HG03558 (cell line): ENCODE data around the gene ZNF317.

Experiments used
- ATAC-seq: cut with Tn5 transposase; IDR thresholded peaks from one replicate; pipeline ENCODE4 v1.9.1; 2021; ENCODE audit warnings: moderate number of reproducible peaks; ENCODE audit not compliant: unreplicated experiment; ENCODE audit errors: extremely low read depth

ZNF317 gene

DNA sequence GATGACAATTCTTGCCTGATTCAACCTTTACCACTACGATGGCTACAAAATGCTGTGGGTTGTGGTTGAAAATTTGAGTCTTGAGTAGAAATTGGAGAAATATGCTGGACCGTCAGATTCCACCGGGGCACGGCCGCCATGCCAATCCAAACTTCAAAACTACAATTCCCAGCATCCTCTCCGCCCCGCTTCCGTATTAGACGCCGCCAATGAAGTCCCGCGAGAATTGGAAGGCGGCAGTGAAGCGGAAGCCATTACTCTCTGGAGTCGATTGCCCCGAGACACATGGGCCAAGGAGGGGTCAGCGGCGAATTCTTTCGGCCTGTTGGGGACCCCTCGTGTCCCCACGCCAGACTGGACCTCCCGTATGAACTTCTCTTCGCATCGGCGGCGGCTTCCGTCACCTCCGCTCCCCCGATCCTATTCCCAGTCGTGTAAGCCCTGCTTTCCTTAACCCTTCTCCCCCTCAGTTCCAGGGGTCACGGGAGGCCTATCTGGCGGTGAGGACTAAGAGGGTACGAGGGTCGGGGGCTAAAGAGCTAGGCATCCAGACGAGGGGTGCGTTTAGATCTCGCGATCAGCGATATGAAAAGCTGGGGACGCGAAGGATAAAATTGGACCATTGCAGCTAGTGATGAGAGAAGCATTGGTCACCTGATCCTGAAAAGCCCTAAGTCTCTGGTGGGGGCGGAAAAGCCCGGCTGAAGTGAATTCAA lies at the start of gene ZNF317:
TSS of gene ZNF317 (plus strand) at position 239 of the 716 bp plus-strand sequence. CDS start 15,620 bp downstream, outside the sequence.
- peak; percentile 57 for ATAC-seq

DNA sequence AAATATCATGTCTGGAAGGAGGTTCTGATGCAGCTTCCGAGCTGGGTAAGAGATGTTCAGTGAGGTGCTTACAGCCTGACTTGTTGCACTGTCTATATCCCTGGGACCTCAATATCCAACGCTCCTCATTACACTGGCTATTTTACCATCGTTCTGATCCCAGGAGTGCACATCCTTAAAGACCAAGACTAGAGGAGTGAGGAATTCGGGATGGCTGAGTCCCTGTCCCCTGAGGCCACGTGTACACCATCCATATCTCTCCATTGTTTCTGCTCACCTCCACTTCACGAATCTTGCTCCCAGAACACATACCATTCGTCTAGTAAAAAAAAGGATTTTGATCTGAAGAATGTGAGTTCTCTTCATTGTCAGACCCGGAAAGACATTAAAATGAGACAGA lies 32.8 kb upstream of the ZNF317 start, which contains the start of gene OR7G2:
TSS of gene OR7G2 (minus strand) at position 101 of the 400 bp plus-strand sequence. CDS start 4,232 bp downstream, outside the sequence.
- no peak for ATAC-seq

DNA sequence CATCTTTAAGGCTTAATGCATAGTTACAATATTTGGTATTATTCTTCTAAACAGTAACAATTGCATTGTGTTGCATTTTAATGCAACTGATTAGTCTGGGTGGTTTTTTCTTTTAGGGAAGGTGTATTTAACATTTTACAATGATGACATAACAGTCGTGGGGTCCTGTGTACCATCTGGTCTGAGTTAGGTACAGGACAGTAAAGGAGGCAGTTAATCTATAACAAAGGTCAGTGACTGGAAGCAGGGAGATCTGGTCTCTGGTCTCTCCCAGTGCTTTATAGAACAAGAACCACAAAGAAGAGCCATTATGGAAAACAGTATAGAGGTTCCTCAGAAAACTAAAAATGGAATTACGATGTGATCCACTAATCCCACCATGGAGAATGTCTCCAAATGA lies 30.2 kb upstream of the ZNF317 start:
- ATAC-seq, result no peak

DNA sequence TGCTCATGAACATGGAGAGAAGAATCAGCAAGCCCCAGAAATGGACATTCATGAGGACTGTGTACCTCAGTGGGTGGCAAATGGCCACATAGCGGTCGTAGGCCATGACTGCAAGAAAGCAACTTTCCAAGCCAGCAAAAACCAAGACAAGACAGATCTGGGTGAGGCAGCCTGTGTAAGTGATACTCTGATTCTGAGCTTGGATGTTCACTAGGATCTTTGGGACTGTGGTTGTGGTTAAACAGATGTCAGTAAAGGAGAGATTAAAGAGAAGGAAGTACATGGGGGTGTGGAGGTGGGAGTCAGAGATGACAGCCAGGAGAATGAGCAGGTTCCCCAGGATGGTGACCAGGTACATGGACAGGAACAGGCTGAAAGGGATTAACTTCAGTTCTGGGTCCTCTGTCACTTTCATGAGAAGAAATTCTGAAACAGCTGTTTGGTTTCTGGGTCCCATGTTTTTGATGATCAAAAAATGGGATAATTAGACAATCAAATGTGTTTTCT lies 24.8 kb upstream of the ZNF317 start, which contains the start of gene OR7G1:
TSS of gene OR7G1 (minus strand) at position 457 of the 507 bp plus-strand sequence. CDS start at position 457, 0 bp downstream.
- no peak for ATAC-seq

DNA sequence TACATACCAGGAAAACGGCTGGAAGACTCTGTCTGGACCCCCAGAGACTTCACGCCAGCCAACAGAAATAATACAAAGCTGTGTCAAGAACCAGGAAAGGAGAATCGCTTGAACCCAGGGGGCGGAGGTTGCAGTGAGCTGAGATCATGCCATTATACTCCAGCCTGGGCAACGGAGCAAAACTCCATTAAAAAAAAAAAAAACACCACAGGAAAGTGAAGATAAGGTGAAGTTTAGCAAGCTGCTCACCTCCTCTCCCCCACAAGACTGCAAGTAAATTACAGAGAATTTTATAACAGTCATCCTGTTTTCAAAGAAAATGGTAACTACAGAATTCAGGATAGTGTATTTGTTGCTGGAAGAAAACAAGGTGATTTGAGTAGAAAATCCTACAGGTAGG lies 23.6 kb upstream of the ZNF317 start:
- ATAC-seq, result no peak

DNA sequence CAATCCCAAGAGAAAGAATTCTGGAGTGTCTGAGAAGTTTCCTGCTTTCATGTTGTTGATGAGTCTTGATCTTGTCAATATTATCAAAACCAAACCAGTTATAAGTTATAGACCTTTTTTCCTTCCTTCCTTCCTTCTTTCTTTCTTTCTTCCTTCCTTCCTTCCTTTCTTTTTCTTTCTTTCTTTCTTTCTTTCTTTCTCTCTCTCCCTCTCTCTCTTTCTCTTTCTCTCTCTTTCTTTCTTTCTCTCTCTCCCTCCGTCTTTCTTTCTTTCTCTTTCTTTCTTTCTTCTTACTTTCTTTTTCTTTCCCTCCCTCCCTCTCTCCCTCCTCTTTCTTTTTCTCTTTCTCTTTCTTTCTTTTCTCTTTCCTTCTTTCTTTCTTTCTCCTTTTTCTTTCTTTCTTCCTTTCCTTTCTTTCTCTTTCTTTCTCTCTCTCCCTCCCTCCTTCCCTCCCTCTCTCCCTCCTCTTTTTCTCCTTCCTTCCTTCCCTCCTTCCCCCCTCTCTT lies 13.2 kb upstream of the ZNF317 start, which contains the start of gene OR7G3:
TSS of gene OR7G3 (minus strand) at position 51 of the 506 bp plus-strand sequence. CDS start at position 51, 0 bp downstream.
- ATAC-seq, result no peak

DNA sequence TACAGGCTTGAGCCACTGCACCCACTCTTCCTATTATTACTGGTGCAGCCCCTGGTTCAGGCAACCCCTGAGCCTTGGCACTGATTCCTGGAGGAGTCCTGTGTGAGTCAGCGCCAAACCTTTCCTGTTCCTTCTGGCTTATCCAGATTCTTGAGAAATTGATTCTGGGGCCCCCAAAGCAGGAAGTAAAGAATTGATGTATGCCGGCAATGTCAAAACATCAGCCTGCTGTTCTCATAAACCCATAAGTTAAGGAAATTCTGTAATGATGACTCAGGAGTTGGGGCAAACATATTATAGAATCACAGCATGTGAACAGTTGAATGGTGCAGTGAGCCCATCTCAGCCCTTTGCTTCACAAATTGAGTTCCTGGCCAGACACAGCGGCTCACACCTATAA lies 12.0 kb upstream of the ZNF317 start:
- no peak for ATAC-seq

DNA sequence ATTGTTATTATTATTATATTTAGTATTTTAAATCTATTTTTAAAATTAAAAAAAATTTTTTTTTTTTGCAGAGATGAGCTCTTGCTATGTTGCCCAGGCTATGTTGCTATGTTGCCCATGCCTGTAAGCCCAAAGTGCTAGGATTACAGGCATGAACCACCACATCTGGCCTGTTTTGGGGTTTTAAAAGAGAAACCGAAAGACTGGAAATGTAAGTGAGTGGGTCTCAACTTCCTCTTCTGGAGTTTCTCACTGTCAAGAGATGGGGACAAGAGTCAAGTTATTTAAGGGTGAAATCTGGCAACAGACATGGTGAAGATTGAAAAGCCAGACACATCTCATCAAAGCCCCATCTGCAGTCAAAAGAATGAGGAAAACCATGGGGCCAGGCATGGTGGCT lies 9.2 kb upstream of the ZNF317 start:
- no peak for ATAC-seq

DNA sequence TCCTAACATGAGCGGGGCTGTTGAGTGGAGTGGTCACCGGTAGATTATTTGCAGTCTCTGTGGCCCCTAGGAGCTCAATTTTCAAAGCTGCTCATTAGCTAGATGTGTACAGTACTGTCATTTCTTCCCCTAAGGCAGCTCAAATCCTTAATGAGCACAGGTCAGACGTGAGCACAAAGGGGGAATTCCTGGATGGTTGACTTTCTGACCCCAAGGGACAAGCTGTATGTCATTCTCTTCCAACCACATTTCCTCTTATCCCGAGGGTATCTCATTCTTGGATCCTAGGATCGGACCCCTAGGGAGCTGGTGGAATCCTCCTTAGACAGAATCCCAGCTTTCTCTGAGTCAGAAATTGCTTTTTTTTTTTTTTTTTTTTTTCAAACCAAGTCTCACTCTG lies 7.8 kb upstream of the ZNF317 start:
- ATAC-seq, result no peak

DNA sequence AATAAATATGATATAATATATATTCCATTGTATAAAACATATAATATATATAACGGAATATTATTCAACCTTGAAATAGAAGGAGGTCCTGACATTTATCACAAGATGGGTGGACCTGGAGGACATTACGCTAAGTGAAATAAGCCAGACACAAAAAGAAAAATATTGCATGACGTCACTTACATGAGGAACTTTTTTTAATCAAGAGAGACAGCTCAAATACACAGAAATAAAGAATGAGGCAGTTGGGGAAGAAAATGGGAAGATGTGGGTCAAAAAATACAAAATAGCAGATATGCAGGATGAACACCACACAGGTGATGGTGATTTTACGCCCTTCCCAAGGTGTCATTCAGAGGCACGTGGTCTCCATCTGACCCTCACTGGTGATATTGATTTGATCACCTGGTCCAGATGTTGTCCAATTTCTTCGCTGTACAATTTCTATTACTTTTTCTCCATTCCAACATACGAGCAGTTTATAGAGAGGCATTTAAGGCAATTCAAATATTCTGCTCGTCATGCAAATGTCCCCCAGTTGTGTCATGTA lies 513 bp upstream of the ZNF317 start:
- no peak for ATAC-seq

DNA sequence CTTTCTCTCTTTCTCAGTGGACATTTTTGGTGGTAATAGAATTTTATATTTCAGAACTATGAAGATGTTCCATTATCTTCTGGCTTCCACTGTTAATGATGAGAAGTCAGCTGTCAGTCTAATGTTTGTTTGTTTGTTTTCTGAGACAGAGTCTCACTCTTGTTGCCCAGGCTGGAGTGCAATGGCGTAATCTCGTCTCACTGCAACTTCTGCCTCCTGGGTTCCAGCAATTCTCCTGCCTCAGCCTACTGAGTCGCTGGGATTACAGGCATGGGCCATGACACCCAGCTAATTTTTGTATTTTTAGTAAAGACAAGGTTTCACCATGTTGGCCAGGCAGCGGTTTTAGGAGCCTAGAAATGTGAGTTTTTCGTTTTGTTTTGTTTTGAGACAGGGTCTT lies 4.7 kb downstream of the ZNF317 start:
- ATAC-seq, result no peak

DNA sequence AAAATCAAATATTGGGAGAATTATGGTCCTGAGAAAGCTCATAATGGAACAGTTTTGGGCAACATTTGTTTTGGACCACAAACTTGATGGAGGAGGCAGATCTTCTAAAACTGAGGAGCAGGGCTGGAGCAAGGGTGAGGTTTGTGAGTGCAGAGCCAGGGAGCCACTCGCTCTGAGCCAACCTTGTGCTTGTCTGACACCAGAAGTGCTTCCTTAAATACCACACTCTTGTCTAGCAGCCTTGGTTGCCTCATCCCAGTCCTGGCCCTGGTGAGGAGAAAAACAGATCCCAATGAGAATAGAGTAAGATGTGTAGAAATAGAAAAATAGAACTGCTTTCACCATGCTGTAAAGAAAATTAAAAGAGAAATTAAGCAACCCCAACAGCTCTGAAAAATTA lies 6.7 kb downstream of the ZNF317 start:
- ATAC-seq, result no peak

DNA sequence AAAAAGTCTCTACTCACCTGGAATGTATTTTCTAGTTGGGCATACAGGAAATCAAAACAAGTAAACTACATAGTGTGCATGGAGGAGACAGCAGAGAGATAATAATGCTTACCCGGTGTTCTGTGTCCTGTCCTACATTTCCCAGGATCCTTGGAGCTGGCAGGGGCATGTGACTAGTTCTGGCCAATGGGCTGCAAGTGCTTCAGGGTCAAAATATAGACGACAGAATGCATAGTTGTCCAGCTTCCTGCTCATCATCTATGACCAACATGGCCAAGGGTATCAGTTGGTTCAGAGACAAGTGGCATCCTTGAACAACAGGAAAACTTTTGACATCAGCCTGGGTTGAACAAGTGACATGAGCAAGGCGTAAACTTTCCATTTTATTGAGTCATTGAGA lies 8.5 kb downstream of the ZNF317 start:
- no peak for ATAC-seq

DNA sequence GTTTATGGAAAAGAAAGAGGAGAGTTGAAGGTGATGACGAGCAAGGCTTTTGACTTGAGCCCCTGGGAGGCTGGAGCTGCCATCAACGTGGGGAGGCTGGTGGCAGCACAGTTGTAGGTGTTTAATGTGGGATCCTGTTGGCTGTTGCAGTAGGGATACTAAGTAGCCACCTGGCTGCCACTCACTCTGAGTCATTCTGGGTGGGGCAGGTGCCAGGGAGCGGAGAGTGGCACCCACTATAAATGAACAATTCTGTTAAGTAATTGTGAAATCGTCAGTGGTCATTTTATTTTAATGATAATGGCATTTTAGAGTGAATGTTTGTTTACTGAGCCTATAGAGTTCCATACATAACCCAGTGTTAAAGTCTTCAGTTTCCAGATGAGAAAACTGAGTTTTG lies 9.8 kb downstream of the ZNF317 start:
- no peak for ATAC-seq

DNA sequence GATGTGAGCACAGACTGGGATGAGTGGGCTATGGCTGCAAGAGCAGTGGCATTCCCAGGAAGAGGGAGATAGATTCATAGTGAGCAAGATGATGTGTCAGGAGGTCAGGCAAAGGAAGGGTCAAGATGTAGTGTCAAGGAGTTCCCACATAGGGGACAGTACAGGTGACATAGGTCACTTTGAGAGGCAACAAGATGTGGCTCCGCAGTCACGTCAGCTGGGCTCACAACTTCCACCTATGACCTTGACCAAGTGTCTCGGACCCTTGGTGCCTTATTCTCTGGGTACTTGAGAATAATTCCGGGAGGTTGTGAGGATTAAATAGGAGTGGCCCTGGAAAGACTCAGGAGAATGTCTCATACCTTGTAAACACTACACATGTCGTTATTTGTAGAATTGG lies 10.5 kb downstream of the ZNF317 start:
- ATAC-seq, result no peak

DNA sequence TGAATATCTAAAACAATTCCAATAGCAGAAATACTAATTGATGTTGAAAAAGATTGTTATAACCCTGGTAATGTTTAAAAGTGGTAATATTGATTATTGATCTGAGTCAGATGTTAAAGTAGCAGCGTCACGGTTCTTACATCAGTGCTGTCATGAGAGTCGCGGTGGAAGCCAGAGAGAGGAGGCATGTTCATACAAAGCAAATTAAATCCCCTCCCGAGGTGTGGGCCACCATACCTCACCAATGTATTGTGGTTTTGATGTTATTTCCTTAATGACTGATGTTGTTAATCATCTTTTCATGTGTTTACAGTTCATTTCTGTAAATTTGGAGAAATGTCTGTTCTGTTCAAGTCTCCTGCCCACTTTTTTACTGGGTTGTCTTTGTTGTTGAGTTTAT lies 11.2 kb downstream of the ZNF317 start:
- no peak for ATAC-seq

DNA sequence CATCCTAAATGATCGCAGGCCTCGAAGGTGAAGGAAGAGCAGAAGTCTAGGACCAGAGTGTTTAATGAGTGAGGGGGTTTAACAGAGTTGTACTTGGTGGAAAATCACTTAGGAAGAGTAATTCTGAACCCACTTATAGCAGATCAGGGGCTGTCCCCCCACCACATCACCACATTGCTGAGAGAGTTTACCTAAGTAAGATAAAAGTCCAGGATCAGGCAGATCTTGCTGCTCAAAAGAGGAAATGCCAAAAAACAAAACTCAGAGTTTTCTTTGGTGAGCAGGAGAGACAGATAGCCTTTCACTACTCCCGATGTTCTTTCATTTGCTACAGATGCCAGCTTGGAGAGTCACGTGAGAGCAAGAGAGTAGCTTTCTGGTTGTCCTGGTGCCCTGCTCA lies 15.4 kb downstream of the ZNF317 start:
- no peak for ATAC-seq

DNA sequence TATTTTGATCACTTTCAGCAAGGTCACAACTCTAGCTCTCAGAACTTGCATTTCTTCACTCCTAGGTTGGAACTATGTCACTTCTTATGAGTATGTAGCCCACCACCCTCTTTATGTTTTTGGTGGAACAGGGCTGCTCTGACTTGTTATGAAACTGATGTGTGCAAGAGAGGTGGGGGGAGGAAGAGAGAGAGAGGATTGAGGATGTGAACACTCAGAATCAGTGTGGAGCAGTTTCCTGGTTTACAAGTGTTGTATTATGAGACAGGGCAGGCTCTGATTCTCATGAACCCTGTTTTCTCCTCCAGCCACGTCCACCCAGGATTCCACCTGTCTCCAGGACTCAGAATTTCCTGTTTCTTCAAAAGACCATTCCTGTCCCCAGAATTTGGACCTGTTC lies 16.1 kb downstream of the ZNF317 start:
- no peak for ATAC-seq

DNA sequence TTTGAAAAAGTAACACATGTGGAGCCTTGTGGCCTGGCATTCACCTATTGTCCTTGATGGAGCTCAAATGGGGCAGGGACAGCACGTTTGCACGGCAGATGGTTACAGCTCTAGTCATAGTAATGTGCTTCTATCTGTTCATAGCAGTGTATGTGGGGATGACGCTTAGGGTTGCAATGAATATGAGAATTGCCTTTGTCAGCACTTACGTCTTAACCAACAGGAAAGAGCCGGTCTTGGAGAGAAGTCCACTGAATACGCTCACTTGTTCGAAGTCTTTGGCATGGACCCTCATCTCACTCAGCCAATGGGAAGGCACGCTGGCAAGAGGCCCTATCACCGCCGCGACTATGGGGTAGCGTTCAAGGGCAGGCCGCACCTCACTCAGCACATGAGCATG lies 19.7 kb downstream of the ZNF317 start:
- ATAC-seq, result no peak

DNA sequence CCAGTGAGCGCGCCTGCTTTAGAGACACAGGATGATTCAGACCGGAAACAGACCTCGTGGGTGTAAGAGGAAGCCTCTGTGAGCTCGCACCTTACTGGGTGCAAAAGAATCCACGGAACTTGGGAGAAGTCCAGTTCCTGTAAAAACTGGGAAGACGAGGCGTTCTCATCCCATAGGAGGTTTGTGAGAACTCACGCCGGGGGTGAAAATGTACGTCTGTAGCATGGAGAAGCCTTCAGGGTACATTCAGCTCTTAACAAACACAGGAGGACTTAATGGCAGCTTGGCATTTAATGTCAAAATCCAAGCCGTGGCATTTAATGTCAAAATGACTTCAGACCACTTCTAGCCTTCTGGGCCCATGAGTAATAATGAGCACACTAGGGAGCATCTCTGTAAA lies 21.2 kb downstream of the ZNF317 start:
- no peak for ATAC-seq

DNA sequence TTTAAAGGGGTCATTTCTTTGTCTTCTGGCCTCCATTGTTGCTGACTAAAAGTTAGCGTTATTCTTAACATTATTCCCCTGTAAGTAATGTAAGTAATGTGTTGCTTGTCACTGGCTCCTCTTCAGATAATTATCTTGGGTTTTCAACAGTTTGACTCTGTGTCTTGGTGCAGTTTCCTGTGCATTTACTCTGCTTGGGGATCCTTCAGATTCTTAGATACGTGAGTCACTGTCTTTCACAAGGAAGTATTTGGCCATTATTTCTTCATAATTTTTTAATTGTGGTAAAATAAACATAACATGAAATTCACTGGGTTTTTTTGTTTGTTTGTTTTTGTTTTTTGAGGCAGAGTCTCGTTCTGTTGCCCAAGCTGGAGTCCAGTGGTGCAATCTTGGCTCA lies 25.1 kb downstream of the ZNF317 start:
- no peak for ATAC-seq
